H9 (cell line): Measurements from ENCODE around the gene MND1. TPM values are rescaled to one million over a fixed set of nuclear protein-coding genes. Genes with fewer than 3 reads are reported as not detected.

Experiments
- DNase-seq: peaks from one replicate; pipeline ENCODE4 v3.0.0-alpha.2; 2017
- H2AFZ ChIP-seq: one replicate; pipeline ENCODE4 v1.6.1; 2013; ENCODE audit warnings: mild to moderate bottlenecking, low read length, control low read depth, moderate library complexity
- H2AK5ac ChIP-seq: 2 replicates; pipeline ENCODE4 v1.6.1; 2013; ENCODE audit warnings: low read length, control low read depth, mixed read lengths; ENCODE audit not compliant: insufficient read length
- H2BK120ac ChIP-seq: one replicate; pipeline ENCODE4 v1.6.1; 2013; ENCODE audit warnings: low read depth, mild to moderate bottlenecking, low read length, control low read depth, inconsistent platforms; ENCODE audit not compliant: poor library complexity, severe bottlenecking
- H2BK12ac ChIP-seq: 2 replicates; pipeline ENCODE4 v1.6.1; 2013; ENCODE audit warnings: low read length, control low read depth, mixed read lengths, low read depth; ENCODE audit not compliant: insufficient read length
- H2BK15ac ChIP-seq: 2 replicates; pipeline ENCODE4 v1.6.1; 2013; ENCODE audit warnings: low read depth, low read length, control low read depth
- H2BK20ac ChIP-seq: one replicate; pipeline ENCODE4 v1.6.1; 2013; ENCODE audit warnings: low read depth, mild to moderate bottlenecking, low read length, control low read depth, inconsistent platforms; ENCODE audit not compliant: poor library complexity, severe bottlenecking
- H2BK5ac ChIP-seq: 2 replicates; pipeline ENCODE4 v1.6.1; 2013; ENCODE audit warnings: low read length, control low read depth, mixed read lengths; ENCODE audit not compliant: insufficient read length
- H3K14ac ChIP-seq: 2 replicates; pipeline ENCODE4 v1.6.1; 2013; ENCODE audit warnings: low read length, control low read depth; ENCODE audit not compliant: insufficient read depth
- H3K18ac ChIP-seq: 2 replicates; pipeline ENCODE4 v1.6.1; 2013; ENCODE audit warnings: low read depth, mild to moderate bottlenecking, mixed read lengths, low read length, control low read depth; ENCODE audit not compliant: insufficient read length
- H3K23ac ChIP-seq: 2 replicates; pipeline ENCODE4 v1.6.1; 2013; ENCODE audit warnings: low read length, control low read depth, mixed read lengths, low read depth; ENCODE audit not compliant: insufficient read length
- H3K23me2 ChIP-seq: 2 replicates; pipeline ENCODE4 v1.6.1; 2013; ENCODE audit warnings: low read depth, mild to moderate bottlenecking, mixed read lengths, low read length, control low read depth; ENCODE audit not compliant: insufficient read length, poor library complexity, severe bottlenecking
- H3K27ac ChIP-seq: 2 replicates; pipeline ENCODE4 v1.5.1; 2013; ENCODE audit warnings: low read length, control low read depth, mixed read lengths, low read depth; ENCODE audit not compliant: insufficient read length
- H3K27me3 ChIP-seq: 2 replicates; pipeline ENCODE4 v1.6.1; 2013; ENCODE audit warnings: low read length, control low read depth, inconsistent platforms; ENCODE audit not compliant: insufficient read depth
- H3K4ac ChIP-seq: 2 replicates; pipeline ENCODE4 v1.6.1; 2013; ENCODE audit warnings: low read depth, mild to moderate bottlenecking, control low read depth, inconsistent platforms, low read length, moderate library complexity
- H3K4me1 ChIP-seq: 2 replicates; pipeline ENCODE4 v1.6.1; 2013; ENCODE audit warnings: low read length, control low read depth, inconsistent platforms; ENCODE audit not compliant: insufficient read depth
- H3K4me2 ChIP-seq: 2 replicates; pipeline ENCODE4 v1.6.1; 2013; ENCODE audit warnings: low read length, control low read depth, mixed read lengths; ENCODE audit not compliant: insufficient read length, insufficient read depth
- H3K56ac ChIP-seq: 2 replicates; pipeline ENCODE4 v1.6.1; 2013; ENCODE audit warnings: low read depth, mild to moderate bottlenecking, mixed read lengths, low read length, control low read depth; ENCODE audit not compliant: insufficient read length
- H3K79me1 ChIP-seq: 2 replicates; pipeline ENCODE4 v1.6.1; 2013; ENCODE audit warnings: low read depth, mild to moderate bottlenecking, moderate library complexity, low read length, control low read depth, inconsistent platforms; ENCODE audit not compliant: insufficient read depth, poor library complexity, severe bottlenecking
- H3K79me2 ChIP-seq: 2 replicates; pipeline ENCODE4 v1.6.1; 2013; ENCODE audit warnings: low read length, control low read depth, inconsistent platforms; ENCODE audit not compliant: insufficient read depth
- H3K9ac ChIP-seq: 2 replicates; pipeline ENCODE4 v1.6.1; 2013; ENCODE audit warnings: low read length, control low read depth, mixed read lengths; ENCODE audit not compliant: insufficient read length; ENCODE audit errors: extremely low read depth
- H3K9me3 ChIP-seq: one replicate; pipeline ENCODE4 v1.6.1; 2013; ENCODE audit warnings: low read depth, low read length, inconsistent platforms; ENCODE audit not compliant: control insufficient read depth
- H3T11ph ChIP-seq: one replicate; pipeline ENCODE4 v1.6.1; 2013; ENCODE audit warnings: mild to moderate bottlenecking, low read length, control low read depth, inconsistent platforms
- H4K20me1 ChIP-seq: one replicate; pipeline ENCODE4 v1.6.1; 2013; ENCODE audit not compliant: control insufficient read depth, insufficient read length, insufficient read depth
- H4K5ac ChIP-seq: 2 replicates; pipeline ENCODE4 v1.6.1; 2013; ENCODE audit warnings: low read depth, mild to moderate bottlenecking, mixed read lengths, low read length, control low read depth; ENCODE audit not compliant: insufficient read length
- H4K8ac ChIP-seq: replicated peaks from 2 replicates; pipeline ENCODE4 v1.6.1; 2013; ENCODE audit warnings: low read length, control low read depth, mixed read lengths, low read depth; ENCODE audit not compliant: insufficient read length
- H4K91ac ChIP-seq: 2 replicates; pipeline ENCODE4 v1.6.1; 2013; ENCODE audit warnings: low read depth, mild to moderate bottlenecking, moderate library complexity, mixed read lengths, low read length, control low read depth; ENCODE audit not compliant: insufficient read length
- H3K27ac Mint-ChIP-seq, 3 experiments: 2 replicates in 2 of 3; 3 replicates in 1 of 3; pipeline ENCODE4 v1.8.0; 2020 to 2021; ENCODE audit warnings: mixed read lengths in 3 of 3, mild to moderate bottlenecking in 1 of 3, moderate library complexity in 1 of 3
- H3K27me3 Mint-ChIP-seq: 2 replicates; pipeline ENCODE4 v1.8.0; 2021; ENCODE audit warnings: low read depth, mild to moderate bottlenecking, moderate library complexity, mixed read lengths
- H3K36me3 Mint-ChIP-seq, 3 experiments: 2 replicates in 2 of 3; 3 replicates in 1 of 3; pipeline ENCODE4 v1.8.0; 2020 to 2021; ENCODE audit warnings: low read depth in 3 of 3, mixed read lengths in 3 of 3; ENCODE audit not compliant: insufficient read depth in 1 of 3
- H3K4me1 Mint-ChIP-seq, 2 experiments: 2 replicates each; pipeline ENCODE4 v1.8.0; 2020; ENCODE audit warnings: mixed read lengths in 2 of 2
- H3K4me3 Mint-ChIP-seq, 2 experiments: 2 replicates in 1 of 2; 3 replicates in 1 of 2; pipeline ENCODE4 v1.8.0; 2020 to 2021; ENCODE audit warnings: mild to moderate bottlenecking in 2 of 2, mixed read lengths in 2 of 2, moderate library complexity in 1 of 2
- H3K9me3 Mint-ChIP-seq, 2 experiments: 2 replicates in 1 of 2; 3 replicates in 1 of 2; pipeline ENCODE4 v1.8.0; 2020; ENCODE audit warnings: mild to moderate bottlenecking in 2 of 2, mixed read lengths in 2 of 2, moderate library complexity in 1 of 2
- CTCF ChIP-seq: fragments of 200-600 bp; sonication (generic); conservative IDR thresholded peaks from 3 replicates; pipeline ENCODE4 v1.8.0; 2021; ENCODE audit warnings: antibody characterized with exemption, mild to moderate bottlenecking
- WGBS: extraction: QIAGEN DNeasy Blood & Tissue Kit; methylation state at CpG from one replicate; pipeline ENCODE4 v1.1.7; 2013; ENCODE audit warnings: missing lambda C conversion rate, low lambda C conversion rate, mixed read lengths; ENCODE audit not compliant: insufficient read length; ENCODE audit errors: extremely low coverage; 5-methylcytosine and 5-hydroxymethylcytosine counted together
- total RNA-seq: library from RNA; stranded (reverse); gene quantifications from 2 replicates; pipeline ENCODE4 v1.2.1, GENCODE V29; 2021

Gene MND1
- total RNA-seq, 1 experiment from 2014 or later: 21.0 TPM

- Histone ChIP-seq H3K56ac (no peak overlapping the region), H3K79me2 (no peaks in the 10 kb centered on the region), H3K79me1 (no peaks in the 10 kb centered on the region), H2AK5ac (no peak overlapping the region), H3K27ac (no peak overlapping the region), H3T11ph (no peak overlapping the region), H2BK20ac (no peak overlapping the region), H4K5ac (no peak overlapping the region), H2AFZ (no peak overlapping the region), H4K8ac (no peak overlapping the region), H3K9ac (no peak overlapping the region), H2BK5ac (no peak overlapping the region), H3K14ac (no peak overlapping the region), H3K4ac (no peak overlapping the region), H3K9me3 (no peaks in the 10 kb centered on the region), H3K27me3 (no peaks in the 10 kb centered on the region), H3K18ac (no peak overlapping the region), H2BK12ac (no peak overlapping the region), H2BK120ac (no peak overlapping the region), H3K4me1 (no peaks in the 10 kb centered on the region), H3K23me2 (no peaks in the 10 kb centered on the region), H4K91ac (no peak overlapping the region), H2BK15ac (no peak overlapping the region), H4K20me1 (no peaks in the 10 kb centered on the region), H3K4me2 (no peak overlapping the region), H3K23ac (no peak overlapping the region)
- no peaks in the 10 kb centered on the region for H3K9me3 Mint-ChIP-seq
- H3K4me1 Mint-ChIP-seq: no peaks in the 10 kb centered on the region
- no peak for DNase-seq
- H3K27ac Mint-ChIP-seq: no peak overlapping the region
- H3K36me3 Mint-ChIP-seq: peaks cover 34 to 69% (median 54%) of the 10 kb centered on the region in 3 experiments; a peak in 6 of 7 replicates
- TF ChIP-seq CTCF: no peak
- WGBS: no CpG with 5 or more reads among the region's 1 CpG
- H3K27me3 Mint-ChIP-seq: no peaks in the 10 kb centered on the region
- H3K4me3 Mint-ChIP-seq: no peak overlapping the region
These were observed 22.0 kb downstream of the MND1 start for GRCh38 chr4:153366486-153366885.
